ENCODE data around the gene CST7.

DNA sequence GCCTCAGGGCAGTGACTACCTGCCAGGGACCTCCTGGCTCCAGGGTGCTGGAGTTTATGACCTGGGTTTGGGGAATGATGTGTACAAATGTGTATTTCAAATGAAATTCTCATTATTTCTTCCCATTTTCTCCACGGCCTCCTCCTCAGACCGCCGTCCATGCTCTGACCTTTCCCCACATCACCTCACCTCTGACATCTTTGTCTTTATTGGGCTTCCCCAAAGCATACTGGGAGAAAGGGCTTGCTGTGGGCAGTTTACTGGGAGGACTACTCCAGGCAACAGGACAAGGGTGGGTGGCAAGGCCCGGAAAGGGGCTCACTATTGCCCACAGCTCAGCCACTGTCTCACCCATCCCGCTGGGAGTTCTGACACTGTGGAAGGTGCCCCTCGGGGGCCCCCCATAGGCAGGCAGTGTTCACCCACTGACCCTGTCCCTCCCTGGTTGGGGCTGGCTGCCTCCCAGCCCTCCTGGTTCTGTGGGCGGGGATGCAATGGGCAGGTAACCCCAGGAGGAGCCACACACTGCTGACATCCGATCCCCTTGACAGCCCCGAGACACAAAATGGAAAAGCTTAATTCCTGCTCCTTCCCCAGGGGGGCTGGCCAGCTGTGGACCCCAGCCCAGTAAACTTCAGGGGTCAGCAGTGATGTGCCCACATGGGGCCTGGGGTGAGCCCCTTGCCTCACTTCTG is 39.8 kb upstream of the CST7 start:
- TF ChIP-seq YY1 (IDR thresholded peaks at IDR 0.05; ENCODE audit: insufficient read depth, insufficient read length) (no peak), ZNF274 (IDR thresholded peaks at IDR 0.05; ENCODE audit: low read depth, low read length) (no peak)

Data from NT2/D1 (cell line).